Caco-2 (cell line): Measurements from ENCODE around the gene CEP164. TPM values are rescaled to one million over a fixed set of nuclear protein-coding genes. Genes with fewer than 3 reads are reported as not detected.

ENCODE experiments used
- BruUV-seq: library from RNA; stranded (reverse); fragments of 400-500 nt; replicated peaks from 2 replicates; lab custom pipeline; 2021; lab: Mats Ljungman, UMichigan
- CTCF ChIA-PET: fragments of 300-600 bp; sonication (Branson Sonifier 250); formaldehyde crosslinking; loops from one replicate; lab custom pipeline; 2022; ENCODE audit warnings: antibody characterized with exemption; lab: Charles Lee
- POLR2A ChIA-PET: fragments of 300-600 bp; sonication (Branson Sonifier 250); formaldehyde crosslinking; loops from one replicate; lab custom pipeline; 2022; ENCODE audit warnings: antibody characterized with exemption; lab: Charles Lee
- DNase-seq, 2 experiments: peaks; one replicate each; pipeline versions ENCODE4 v3.0.0 to v3.0.0-alpha.2; 2020 to 2022
- H3K27me3 ChIP-seq: replicated peaks from 2 replicates; pipeline ENCODE4 v1.6.0; 2011; ENCODE audit warnings: low read length; ENCODE audit not compliant: control insufficient read depth, insufficient read depth
- H3K36me3 ChIP-seq: 2 replicates; pipeline ENCODE4 v1.5.1; 2011; ENCODE audit warnings: low read length; ENCODE audit not compliant: control insufficient read depth, insufficient read depth
- H3K4me1 ChIP-seq: fragments of 250-450 bp; sonication (Bioruptor Pico); 2 replicates; pipeline ENCODE4 v1.5.1; 2020; ENCODE audit warnings: mild to moderate bottlenecking
- H3K4me3 ChIP-seq: 2 replicates; pipeline ENCODE4 v1.5.1; 2011; ENCODE audit warnings: low read depth, mild to moderate bottlenecking, control low read depth, low read length
- H3K9me3 ChIP-seq: fragments of 250-450 bp; sonication (Bioruptor Pico); 2 replicates; pipeline ENCODE4 v1.5.1; 2020; ENCODE audit warnings: mild to moderate bottlenecking, moderate library complexity
- H3K27ac Mint-ChIP-seq: one replicate; pipeline ENCODE4 v1.8.0; 2022; ENCODE audit warnings: mixed read lengths; ENCODE audit not compliant: unreplicated experiment
- H3K27me3 Mint-ChIP-seq: one replicate; pipeline ENCODE4 v1.8.0; 2022; ENCODE audit warnings: mixed read lengths; ENCODE audit not compliant: insufficient read depth, unreplicated experiment
- H3K36me3 Mint-ChIP-seq: one replicate; pipeline ENCODE4 v1.8.0; 2022; ENCODE audit warnings: mild to moderate bottlenecking, mixed read lengths; ENCODE audit not compliant: insufficient read depth, unreplicated experiment
- H3K4me1 Mint-ChIP-seq: one replicate; pipeline ENCODE4 v1.8.0; 2022; ENCODE audit warnings: low read depth, mixed read lengths; ENCODE audit not compliant: unreplicated experiment
- H3K4me3 Mint-ChIP-seq: one replicate; pipeline ENCODE4 v1.8.0; 2022; ENCODE audit warnings: mild to moderate bottlenecking, moderate library complexity, mixed read lengths; ENCODE audit not compliant: unreplicated experiment
- H3K9me3 Mint-ChIP-seq: one replicate; pipeline ENCODE4 v1.8.0; 2022; ENCODE audit warnings: mixed read lengths; ENCODE audit not compliant: unreplicated experiment
- CTCF ChIP-seq, 2 experiments: fragments of 200-600 bp in 1 of 2; IDR thresholded peaks; 1 replicate in 1 of 2; 2 replicates in 1 of 2; pipeline versions ENCODE4 v1.5.1 to v1.8.0; 2011 to 2022; ENCODE audit warnings: antibody characterized with exemption in 1 of 2, control low read depth in 1 of 2, inconsistent platforms in 1 of 2, low read depth in 1 of 2, low read length in 1 of 2, mild to moderate bottlenecking in 1 of 2, moderate library complexity in 1 of 2; ENCODE audit not compliant: insufficient read depth in 1 of 2, severe bottlenecking in 1 of 2, unreplicated experiment in 1 of 2
- intact Hi-C: fragments of 100-400 bp; cut with micrococcal nuclease; formaldehyde crosslinking; loops from one replicate; pipeline ENCODE4 v1.10.0; 2022; ENCODE audit not compliant: unreplicated experiment
- total RNA-seq: library from RNA; stranded (reverse); gene quantifications from 2 replicates; pipeline ENCODE4 v1.2.3, GENCODE V29; 2022

Gene CEP164
- total RNA-seq, 1 experiment from 2014 or later, result 48.9 TPM

- Histone ChIP-seq H3K4me3 (no peak overlapping the region), H3K36me3 (no peaks in the 10 kb centered on the region), H3K4me1 (no peaks in the 10 kb centered on the region), H3K9me3 (no peaks in the 10 kb centered on the region), H3K27me3 (no peaks in the 10 kb centered on the region)
- no peak overlapping the region for H3K27ac Mint-ChIP-seq
- POLR2A ChIA-PET, result no interaction called here
- H3K4me3 Mint-ChIP-seq, result no peak overlapping the region
- CTCF ChIA-PET, result no interaction called here
- H3K36me3 Mint-ChIP-seq, result no peaks in the 10 kb centered on the region
- no peak for DNase-seq
- peaks cover 18% of the 10 kb centered on the region for H3K27me3 Mint-ChIP-seq
- H3K9me3 Mint-ChIP-seq, result no peaks in the 10 kb centered on the region
- no peaks in the 10 kb centered on the region for H3K4me1 Mint-ChIP-seq
- intact Hi-C loops, result no loop called here
- BruUV-seq, result no TSS peak
- TF ChIP-seq CTCF (IDR thresholded peaks at IDR 0.05; ENCODE audit: insufficient read depth in 1 of 2, low read depth in 1 of 2, low read length in 1 of 2, severe bottlenecking in 1 of 2, unreplicated experiment in 1 of 2), result no peak
These were observed 134.7 kb downstream of the CEP164 start for GRCh38 chr11:117462183-117462863.

GRCh38 chr11:117462864-117463247 is 135.2 kb downstream of the CEP164 start:
- H3K9me3 Mint-ChIP-seq, result no peaks in the 10 kb centered on the region
- no TSS peak for BruUV-seq
- H3K36me3 ChIP-seq, result no peaks in the 10 kb centered on the region
- H3K27ac Mint-ChIP-seq, result no peak overlapping the region
- H3K9me3 ChIP-seq, result no peaks in the 10 kb centered on the region
- intact Hi-C loops, result no loop called here
- ChIA-PET POLR2A (no interaction called here), CTCF (no interaction called here)
- no peak overlapping the region for H3K4me3 ChIP-seq
- no peak overlapping the region for H3K4me3 Mint-ChIP-seq
- no peak for DNase-seq
- H3K27me3 ChIP-seq, result no peaks in the 10 kb centered on the region
- no peaks in the 10 kb centered on the region for H3K4me1 Mint-ChIP-seq
- no peaks in the 10 kb centered on the region for H3K36me3 Mint-ChIP-seq
- peaks cover 21% of the 10 kb centered on the region for H3K27me3 Mint-ChIP-seq
- TF ChIP-seq CTCF (IDR thresholded peaks at IDR 0.05; ENCODE audit: insufficient read depth in 1 of 2, low read depth in 1 of 2, low read length in 1 of 2, severe bottlenecking in 1 of 2, unreplicated experiment in 1 of 2), result no peak
- no peaks in the 10 kb centered on the region for H3K4me1 ChIP-seq

Other genes with a start within 250 kb of the CEP164 start
- 65.7 and 69.4 TPM in 2 replicates for gene SIK3, start 229.4 kb upstream of the CEP164 start, total RNA-seq
- gene PAFAH1B2, start 183.6 kb upstream of the CEP164 start, total RNA-seq, result 167 and 168 TPM in 2 replicates
- gene SIDT2, start 149.1 kb upstream of the CEP164 start, total RNA-seq, result 57.2 and 61.7 TPM in 2 replicates
- gene TAGLN, start 128.5 kb upstream of the CEP164 start, total RNA-seq, result 303 and 588 TPM in 2 replicates
- 120 and 132 TPM in 2 replicates for gene PCSK7, start 95.8 kb upstream of the CEP164 start, total RNA-seq
- gene RNF214, start 95.2 kb upstream of the CEP164 start, total RNA-seq, result 51.2 and 55.8 TPM in 2 replicates
- 18.8 TPM in 2 replicates for gene BACE1-AS, start 36.5 kb upstream of the CEP164 start, total RNA-seq
- 11.0 and 11.2 TPM in 2 replicates for gene BACE1, start 11.6 kb upstream of the CEP164 start, total RNA-seq